HG03095 (cell line): ENCODE measurements around the gene FALEC.

ENCODE experiments used
- ATAC-seq: cut with Tn5 transposase; IDR thresholded peaks from one replicate; pipeline ENCODE4 v1.9.1; 2021; ENCODE audit warnings: moderate library complexity; ENCODE audit not compliant: unreplicated experiment

FALEC gene

GRCh38 chr1:150544204-150544603 lies 28.7 kb downstream of the FALEC start:
- ATAC-seq = no peak

GRCh38 chr1:150545486-150546032 lies 30.0 kb downstream of the FALEC start:
- no peak for ATAC-seq

GRCh38 chr1:150546294-150546937 lies 30.9 kb downstream of the FALEC start:
- no peak for ATAC-seq

- ATAC-seq = no peak
Observed at GRCh38 chr1:150548324-150548631, 32.7 kb downstream of the FALEC start.

- ATAC-seq = no peak
Observed at GRCh38 chr1:150548632-150549495, 33.3 kb downstream of the FALEC start, which contains the start of gene ADAMTSL4. ADAMTSL4 (plus strand) TSS chr1:150549408; CDS start chr1:150552289, 2,881 bp downstream.

GRCh38 chr1:150549496-150550221 lies 34.1 kb downstream of the FALEC start:
- ATAC-seq = no peak

DNA sequence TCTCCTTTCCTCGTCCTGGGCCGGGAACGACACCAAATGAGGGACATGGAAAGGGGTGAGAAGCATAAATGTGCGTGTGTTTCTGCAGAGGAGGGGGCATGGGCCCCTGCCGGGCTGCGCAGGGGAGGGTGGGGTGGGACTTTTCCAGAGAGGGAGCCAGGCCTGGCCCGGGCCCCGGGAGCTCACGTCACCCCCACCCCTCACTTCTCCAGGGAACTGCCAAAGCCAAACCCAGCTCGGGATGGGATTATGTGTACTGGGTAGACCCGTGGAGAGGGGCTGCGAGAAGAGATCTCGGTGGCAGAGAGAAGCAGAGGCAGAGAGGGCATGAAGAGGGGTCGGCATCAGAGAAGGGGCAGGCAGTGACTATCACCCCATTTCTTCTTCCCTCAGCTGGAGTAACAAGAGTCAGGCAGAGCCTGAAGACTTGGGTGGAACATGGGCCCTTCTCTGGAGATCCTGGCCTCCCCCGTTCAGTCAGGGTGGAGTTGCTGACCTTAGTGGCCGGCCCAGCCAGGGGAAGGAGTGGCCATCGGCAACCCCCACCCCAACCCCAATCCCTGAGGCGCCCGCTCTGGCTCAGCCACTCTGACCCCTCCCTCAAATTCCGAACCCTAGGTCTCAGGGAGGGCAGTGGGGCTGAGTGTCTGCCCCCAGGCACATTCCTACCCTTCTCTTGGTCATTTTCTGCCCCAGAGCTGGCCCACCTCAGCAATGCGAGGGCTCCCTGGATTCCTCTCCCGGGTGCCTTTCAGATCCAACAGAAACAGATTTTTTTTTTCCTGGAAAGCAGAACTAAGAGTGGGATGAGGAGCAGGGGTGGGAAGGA lies 34.9 kb downstream of the FALEC start:
- no peak for ATAC-seq

DNA sequence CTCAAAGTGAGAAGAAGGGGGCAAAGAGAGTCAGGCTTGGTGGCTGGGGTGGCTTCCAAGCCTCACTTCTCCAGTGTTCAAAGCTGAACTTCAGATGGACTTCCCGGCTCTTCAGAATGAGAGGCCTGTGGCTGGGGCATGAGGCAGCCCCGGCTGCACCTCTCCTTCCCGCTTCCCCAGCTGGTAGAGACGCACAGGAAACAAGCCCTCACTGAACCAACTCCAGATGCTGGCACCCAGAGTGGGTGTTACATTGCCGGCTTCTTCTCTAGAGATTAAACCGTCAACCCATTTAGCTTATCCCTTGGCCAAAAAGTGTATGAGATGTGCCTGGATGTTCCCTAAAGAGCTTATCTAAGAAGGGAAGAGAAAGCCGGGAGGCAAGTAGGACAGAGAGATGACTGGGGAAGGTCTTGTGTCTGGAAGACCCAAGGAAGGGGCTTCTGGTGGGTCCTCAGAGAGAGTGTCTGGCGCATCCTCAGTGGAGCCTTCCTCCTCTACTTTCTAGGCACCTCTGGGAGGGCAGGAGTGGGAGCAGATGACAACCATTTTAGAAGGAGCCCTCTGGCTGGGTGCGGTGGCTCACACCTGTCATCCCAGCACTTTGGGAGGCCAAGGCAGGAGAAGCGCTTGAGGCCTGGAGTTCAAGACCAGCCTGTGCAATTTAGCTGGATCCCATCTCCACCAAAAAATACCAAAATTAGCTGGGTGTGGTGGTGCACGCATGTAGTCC lies 35.7 kb downstream of the FALEC start:
- no peak for ATAC-seq

DNA sequence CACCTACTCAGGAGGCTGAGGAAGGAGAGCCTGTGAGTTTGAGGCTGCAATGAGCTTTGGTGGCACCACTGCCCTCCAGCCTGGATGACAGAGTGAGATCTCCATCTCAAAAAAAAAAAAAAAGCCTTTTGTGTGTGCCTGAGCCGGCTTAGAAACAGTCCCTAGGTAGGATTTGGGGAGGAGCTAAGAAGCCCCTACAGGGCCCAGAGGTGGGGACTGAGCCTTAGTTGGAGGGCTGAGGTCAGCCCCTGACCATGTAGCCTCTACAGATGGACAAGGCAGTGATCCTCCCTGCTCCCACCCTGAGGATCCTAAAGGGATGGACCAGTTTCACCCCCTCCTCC lies 36.2 kb downstream of the FALEC start:
- no peak for ATAC-seq

DNA sequence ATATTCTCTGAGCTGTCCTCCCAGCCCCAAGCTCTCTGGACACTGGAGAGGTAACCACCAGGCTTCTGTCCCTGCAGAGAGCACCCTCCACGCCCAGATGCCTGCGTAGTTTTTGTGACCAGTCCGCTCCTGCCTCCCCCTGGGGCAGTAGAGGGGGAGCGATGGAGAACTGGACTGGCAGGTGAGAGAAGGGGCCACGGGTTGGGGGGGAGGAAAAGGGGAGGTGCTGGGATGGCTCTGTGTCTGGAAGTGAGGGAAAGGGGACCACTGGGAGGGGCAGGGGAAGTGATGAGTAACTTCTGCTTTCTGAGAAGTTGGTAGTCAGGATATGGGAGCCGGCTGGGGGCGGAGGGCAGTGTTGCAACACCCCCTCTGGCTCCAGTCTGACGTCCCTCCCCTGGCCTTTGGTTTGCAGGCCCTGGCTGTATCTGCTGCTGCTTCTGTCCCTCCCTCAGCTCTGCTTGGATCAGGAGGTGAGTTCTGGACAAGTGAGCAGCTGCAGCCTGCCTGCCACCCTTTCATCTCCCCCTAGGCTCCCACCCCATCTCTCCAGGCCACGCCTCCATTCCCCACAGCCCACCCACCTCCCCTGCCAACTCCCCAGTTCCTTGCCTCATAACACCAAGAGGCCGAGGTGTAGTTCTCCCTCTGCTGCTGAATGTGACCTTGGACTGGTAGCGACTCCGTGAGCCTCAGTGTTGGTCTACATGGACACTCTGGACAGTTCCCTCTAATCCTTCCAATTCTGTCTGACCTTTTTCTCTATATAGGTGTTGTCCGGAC lies 36.8 kb downstream of the FALEC start:
- no peak for ATAC-seq

DNA sequence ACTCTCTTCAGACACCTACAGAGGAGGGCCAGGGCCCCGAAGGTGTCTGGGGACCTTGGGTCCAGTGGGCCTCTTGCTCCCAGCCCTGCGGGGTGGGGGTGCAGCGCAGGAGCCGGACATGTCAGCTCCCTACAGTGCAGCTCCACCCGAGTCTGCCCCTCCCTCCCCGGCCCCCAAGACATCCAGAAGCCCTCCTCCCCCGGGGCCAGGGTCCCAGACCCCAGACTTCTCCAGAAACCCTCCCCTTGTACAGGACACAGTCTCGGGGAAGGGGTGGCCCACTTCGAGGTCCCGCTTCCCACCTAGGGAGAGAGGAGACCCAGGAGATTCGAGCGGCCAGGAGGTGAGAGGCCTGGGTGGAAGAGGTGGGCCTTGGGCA lies 37.3 kb downstream of the FALEC start:
- ATAC-seq = no peak

DNA sequence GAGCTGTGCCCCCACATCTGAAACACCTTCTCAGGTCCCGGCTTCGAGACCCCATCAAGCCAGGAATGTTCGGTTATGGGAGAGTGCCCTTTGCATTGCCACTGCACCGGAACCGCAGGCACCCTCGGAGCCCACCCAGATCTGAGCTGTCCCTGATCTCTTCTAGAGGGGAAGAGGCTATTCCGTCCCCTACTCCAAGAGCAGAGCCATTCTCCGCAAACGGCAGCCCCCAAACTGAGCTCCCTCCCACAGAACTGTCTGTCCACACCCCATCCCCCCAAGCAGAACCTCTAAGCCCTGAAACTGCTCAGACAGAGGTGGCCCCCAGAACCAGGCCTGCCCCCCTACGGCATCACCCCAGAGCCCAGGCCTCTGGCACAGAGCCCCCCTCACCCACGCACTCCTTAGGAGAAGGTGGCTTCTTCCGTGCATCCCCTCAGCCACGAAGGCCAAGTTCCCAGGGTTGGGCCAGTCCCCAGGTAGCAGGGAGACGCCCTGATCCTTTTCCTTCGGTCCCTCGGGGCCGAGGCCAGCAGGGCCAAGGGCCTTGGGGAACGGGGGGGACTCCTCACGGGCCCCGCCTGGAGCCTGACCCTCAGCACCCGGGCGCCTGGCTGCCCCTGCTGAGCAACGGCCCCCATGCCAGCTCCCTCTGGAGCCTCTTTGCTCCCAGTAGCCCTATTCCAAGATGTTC lies 38.0 kb downstream of the FALEC start:
- no peak for ATAC-seq

GRCh38 chr1:150554086-150554452 lies 38.5 kb downstream of the FALEC start:
- ATAC-seq = no peak

DNA sequence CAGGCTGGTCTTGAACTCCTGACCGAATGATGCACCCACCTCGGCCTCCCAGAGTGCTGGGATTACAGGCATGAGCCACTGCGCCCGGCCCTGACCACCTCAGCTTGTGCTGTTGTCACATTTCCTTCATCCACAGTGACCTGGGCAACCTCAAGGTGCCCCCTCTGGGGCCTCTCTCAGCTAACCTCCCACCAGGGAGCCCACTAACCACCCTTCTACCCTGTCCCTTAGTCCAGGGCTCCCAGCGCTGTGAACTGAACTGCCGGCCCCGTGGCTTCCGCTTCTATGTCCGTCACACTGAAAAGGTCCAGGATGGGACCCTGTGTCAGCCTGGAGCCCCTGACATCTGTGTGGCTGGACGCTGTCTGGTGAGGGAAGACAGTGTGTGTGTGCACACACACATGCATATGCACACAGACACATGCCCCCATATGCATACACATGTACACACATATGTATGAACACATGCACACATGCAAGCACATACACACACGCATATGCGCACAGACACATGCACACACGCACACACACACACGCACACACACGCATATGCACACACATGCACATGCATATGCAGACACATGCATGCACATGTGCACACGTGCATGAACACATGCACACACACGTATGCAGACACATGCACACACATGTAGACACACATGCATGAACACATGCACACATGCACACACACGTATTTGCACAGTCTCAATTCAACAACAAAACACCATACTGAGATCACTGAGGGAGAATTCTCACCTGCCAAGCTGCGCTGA lies 39.8 kb downstream of the FALEC start:
- ATAC-seq = no peak

GRCh38 chr1:150555971-150556865 lies 40.7 kb downstream of the FALEC start:
- ATAC-seq = no peak

- ATAC-seq = no peak
Observed at GRCh38 chr1:150557065-150557600, 41.6 kb downstream of the FALEC start.

GRCh38 chr1:150557813-150558212 lies 42.3 kb downstream of the FALEC start:
- no peak for ATAC-seq
